GM12878 (cell line): ENCODE measurements around the gene RAB3B. TPM values are rescaled to one million over a fixed set of nuclear protein-coding genes. Genes with fewer than 3 reads are reported as not detected.

Experiments used
- ATAC-seq: fragments of 200-7000 bp; cut with Tn5 transposase; 3 replicates; pipeline ENCODE4 v1.9.1; 2020; ENCODE audit warnings: mild to moderate bottlenecking, moderate library complexity
- BruUV-seq: library from RNA; stranded (reverse); fragments of 400-500 nt; replicated peaks from 2 replicates; lab custom pipeline; 2021; lab: Mats Ljungman, UMichigan
- CTCF ChIA-PET: fragments of 300-600 bp; sonication (Branson Sonifier 250); formaldehyde crosslinking; extraction: SDS; loops from one replicate; lab custom pipeline; 2021; ENCODE audit warnings: inconsistent platforms; lab: Yijun Ruan, JAX
- POLR2A ChIA-PET: fragments of 350-600 bp; formaldehyde crosslinking; extraction: SDS; loops from one replicate; lab custom pipeline; 2021; ENCODE audit warnings: inconsistent platforms; lab: Charles Lee
- RAD21 ChIA-PET: fragments of 300-600 bp; sonication (Branson Sonifier 250); formaldehyde crosslinking; loops from one replicate; lab custom pipeline; 2023; ENCODE audit warnings: antibody characterized with exemption; ENCODE audit not compliant: unreplicated experiment; lab: Charles Lee
- SMC1A ChIA-PET: fragments of 300-600 bp; sonication (Branson Sonifier 250); formaldehyde crosslinking; loops from one replicate; lab custom pipeline; 2023; ENCODE audit not compliant: unreplicated experiment, uncharacterized antibody; lab: Charles Lee
- DNase-seq: peaks from one replicate; pipeline ENCODE4 v3.0.0-alpha.2; 2011; ENCODE audit warnings: low read depth, low spot score
- FAIRE-seq: peaks from 3 replicates; lab custom pipeline; 2011; peaks lifted over from hg19 to GRCh38; lab: Jason Lieb, UNC
- H2AFZ ChIP-seq: 2 replicates; pipeline ENCODE4 v1.6.0; 2011; ENCODE audit warnings: low read depth, low read length, control low read depth; ENCODE audit not compliant: control insufficient read depth
- H3K27ac ChIP-seq: 2 replicates; pipeline ENCODE4 v1.5.1; 2011; ENCODE audit warnings: control low read depth; ENCODE audit not compliant: control insufficient read depth, insufficient read depth
- H3K27me3 ChIP-seq, 2 experiments: replicated peaks in 1 of 2; 2 replicates each; pipeline versions ENCODE4 v1.6.0 to v1.6.1; 2011; ENCODE audit warnings: low read length in 1 of 2; ENCODE audit not compliant: control insufficient read depth in 2 of 2, insufficient read depth in 2 of 2
- H3K36me3 ChIP-seq, 2 experiments: 2 replicates each; pipeline ENCODE4 v1.5.1; 2011; ENCODE audit warnings: low read length in 1 of 2; ENCODE audit not compliant: control insufficient read depth in 2 of 2, insufficient read depth in 2 of 2
- H3K4me1 ChIP-seq: 2 replicates; pipeline ENCODE4 v1.6.1; 2011; ENCODE audit warnings: mild to moderate bottlenecking, low read length, moderate library complexity, mixed read lengths; ENCODE audit not compliant: control insufficient read depth, insufficient read depth
- H3K4me2 ChIP-seq: 2 replicates; pipeline ENCODE4 v1.6.0; 2011; ENCODE audit warnings: control low read depth; ENCODE audit not compliant: control insufficient read depth, insufficient read depth
- H3K4me3 ChIP-seq: fragments of 200-600 bp; sonication (generic); 2 replicates; pipeline ENCODE4 v1.5.1; 2016
- H3K79me2 ChIP-seq: 2 replicates; pipeline ENCODE4 v1.6.0; 2011; ENCODE audit warnings: low read length; ENCODE audit not compliant: control insufficient read depth, insufficient read depth
- H3K9ac ChIP-seq: 2 replicates; pipeline ENCODE4 v1.8.0; 2011; ENCODE audit warnings: low read length, control low read depth, mixed read lengths; ENCODE audit not compliant: control insufficient read depth, insufficient read depth
- H3K9me3 ChIP-seq: replicated peaks from 3 replicates; pipeline ENCODE4 v1.5.1; 2011; ENCODE audit warnings: mild to moderate bottlenecking, low read length; ENCODE audit not compliant: control insufficient read depth, insufficient read depth
- H4K20me1 ChIP-seq: 2 replicates; pipeline ENCODE4 v1.6.0; 2011; ENCODE audit not compliant: control insufficient read depth, insufficient read depth
- RFX5 ChIP-seq: IDR thresholded peaks from 2 replicates; pipeline ENCODE4 v1.6.1; 2011; ENCODE audit warnings: low read depth, low read length, improper control_type of control experiment
- TAF1 ChIP-seq: IDR thresholded peaks from 2 replicates; pipeline ENCODE4 v1.6.1; 2011; ENCODE audit warnings: mild to moderate bottlenecking, low read depth, low read length, borderline replicate concordance
- WGBS: methylation state at CpG from one replicate; pipeline ENCODE4 v1.1.6; 2016; ENCODE audit warnings: low lambda C conversion rate; ENCODE audit not compliant: insufficient replicate concordance, insufficient coverage; ENCODE audit errors: missing lambda C conversion rate; 5-methylcytosine and 5-hydroxymethylcytosine counted together
- in situ Hi-C: fragments of 300-500 bp; cut with MboI; formaldehyde crosslinking; loops from 9 replicates; pipeline ENCODE4 v1.14.3; 2018; ENCODE audit warnings: mixed read lengths
- intact Hi-C: fragments of 100-400 bp; cut with micrococcal nuclease; formaldehyde crosslinking; loops from one replicate; pipeline ENCODE4 v1.14.2; 2022; ENCODE audit not compliant: unreplicated experiment
- polyA plus RNA-seq, 11 experiments: library from polyadenylated mRNA; depleted of rRNA in 4 of 11; unstranded in 6 of 11; stranded (reverse) in 5 of 11; fragments of >200 nt; fragmentation: Nextera tagmentation in 4 of 11; fragmentation: Illumina TruSeq in 1 of 11; extraction: Ambion mirVana in 4 of 11; extraction: Trizol in 1 of 11; gene quantifications; 1 replicate in 1 of 11; 2 replicates in 10 of 11; pipeline versions ENCODE4 v1.2.1 to v1.2.3, GENCODE V29; 2011 to 2016; ENCODE audit warnings: inconsistent platforms in 2 of 11, missing spikeins in 2 of 11, low read depth in 1 of 11
- total RNA-seq, 4 experiments: library from RNA; depleted of rRNA in 3 of 4; stranded (reverse); fragments of >200 nt in 3 of 4; fragmentation: Illumina TruSeq in 1 of 4; extraction: Trizol in 1 of 4; gene quantifications; 2 replicates each; pipeline versions ENCODE4 v1.2.1 to v1.2.3, GENCODE V29; 2013 to 2021
- TF ChIP-seq, protein P1 (sequence below): fragments of 150-350 bp; IDR thresholded peaks from 2 replicates; pipeline ENCODE4 v1.6.1; 2014; ENCODE audit warnings: mild to moderate bottlenecking, low read depth, low read length
- TF ChIP-seq, protein P2 (sequence below): fragments of 450-650 bp; IDR thresholded peaks from 2 replicates; pipeline ENCODE4 v1.6.1; 2017; ENCODE audit warnings: mild to moderate bottlenecking, moderate library complexity
- TF ChIP-seq, protein P3 (sequence below): fragments of 450-650 bp; conservative IDR thresholded peaks from 2 replicates; pipeline ENCODE4 v1.6.1; 2017; ENCODE audit warnings: mild to moderate bottlenecking, moderate library complexity

The RAB3B gene
- total and polyA plus RNA-seq, 10 of the 15 experiments (the other 5 are each of a cell fraction or from before 2014, with no cell fraction given), result 0.05 to 0.32 (median 0.24) TPM

DNA sequence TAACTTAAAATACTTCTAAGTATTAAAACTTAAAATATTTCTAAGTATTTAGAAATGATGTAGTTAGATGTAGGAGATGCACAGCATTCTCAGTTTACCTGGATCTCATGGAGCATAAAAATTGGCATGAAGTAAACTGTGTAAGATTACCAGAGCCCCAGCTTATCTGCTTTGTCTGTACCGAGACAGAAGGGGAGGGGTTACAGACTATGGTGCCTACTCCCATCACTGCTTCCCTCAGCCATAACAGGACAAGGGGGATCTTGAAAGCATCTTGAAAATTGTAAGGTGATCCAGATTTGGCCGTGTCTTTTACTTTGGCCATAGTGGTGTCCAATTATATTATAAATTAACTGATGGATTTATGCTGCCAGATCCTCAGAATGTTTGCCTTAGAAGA is 130.8 kb downstream of the RAB3B start:
- H3K4me2 ChIP-seq, result no peak overlapping the region
- ATAC-seq (no peak), FAIRE-seq (no peak), DNase-seq (no peak)
- intact Hi-C loops, result no loop called here
- H3K36me3 ChIP-seq, result peaks cover 0 to 4% of the 10 kb centered on the region in 2 experiments; a peak in 2 of 4 replicates
- in situ Hi-C loops, result no loop called here
- H3K27ac ChIP-seq, result no peak overlapping the region
- no TSS peak for BruUV-seq
- H3K27me3 ChIP-seq, result no peaks in the 10 kb centered on the region
- H4K20me1 ChIP-seq, result no peaks in the 10 kb centered on the region; the same call in 1 of the 2 replicates
- H3K4me3 ChIP-seq, result no peak overlapping the region
- 98% methylated on average over 2 of the region's 2 CpGs for WGBS
- ChIA-PET POLR2A (interaction anchor here (0.6 to 1.4 kb wide), 2 partner anchors 12 to 17 kb away, joined by 3 to 5 read pairs; no protein-coding TSS in a partner anchor), CTCF (no interaction called here), SMC1A (interaction anchor here (0.7 to 1.9 kb wide), 4 partner anchors 10 to 20 kb away, joined by 3 to 6 read pairs (median 4); no protein-coding TSS in a partner anchor), RAD21 (interaction anchor here (1.3 kb wide), 1 partner anchor 18 kb away, joined by 3 read pairs; no protein-coding TSS in a partner anchor)
- no peak overlapping the region for H3K9ac ChIP-seq
- no peaks in the 10 kb centered on the region for H3K9me3 ChIP-seq
- H2AFZ ChIP-seq, result no peak overlapping the region
- H3K4me1 ChIP-seq, result peaks cover 10% of the 10 kb centered on the region
- TF ChIP-seq TAF1 (no peak), RFX5 (no peak)
- TF ChIP-seq, protein P1, sequence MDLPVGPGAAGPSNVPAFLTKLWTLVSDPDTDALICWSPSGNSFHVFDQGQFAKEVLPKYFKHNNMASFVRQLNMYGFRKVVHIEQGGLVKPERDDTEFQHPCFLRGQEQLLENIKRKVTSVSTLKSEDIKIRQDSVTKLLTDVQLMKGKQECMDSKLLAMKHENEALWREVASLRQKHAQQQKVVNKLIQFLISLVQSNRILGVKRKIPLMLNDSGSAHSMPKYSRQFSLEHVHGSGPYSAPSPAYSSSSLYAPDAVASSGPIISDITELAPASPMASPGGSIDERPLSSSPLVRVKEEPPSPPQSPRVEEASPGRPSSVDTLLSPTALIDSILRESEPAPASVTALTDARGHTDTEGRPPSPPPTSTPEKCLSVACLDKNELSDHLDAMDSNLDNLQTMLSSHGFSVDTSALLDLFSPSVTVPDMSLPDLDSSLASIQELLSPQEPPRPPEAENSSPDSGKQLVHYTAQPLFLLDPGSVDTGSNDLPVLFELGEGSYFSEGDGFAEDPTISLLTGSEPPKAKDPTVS, result no peak
- TF ChIP-seq, protein P2, sequence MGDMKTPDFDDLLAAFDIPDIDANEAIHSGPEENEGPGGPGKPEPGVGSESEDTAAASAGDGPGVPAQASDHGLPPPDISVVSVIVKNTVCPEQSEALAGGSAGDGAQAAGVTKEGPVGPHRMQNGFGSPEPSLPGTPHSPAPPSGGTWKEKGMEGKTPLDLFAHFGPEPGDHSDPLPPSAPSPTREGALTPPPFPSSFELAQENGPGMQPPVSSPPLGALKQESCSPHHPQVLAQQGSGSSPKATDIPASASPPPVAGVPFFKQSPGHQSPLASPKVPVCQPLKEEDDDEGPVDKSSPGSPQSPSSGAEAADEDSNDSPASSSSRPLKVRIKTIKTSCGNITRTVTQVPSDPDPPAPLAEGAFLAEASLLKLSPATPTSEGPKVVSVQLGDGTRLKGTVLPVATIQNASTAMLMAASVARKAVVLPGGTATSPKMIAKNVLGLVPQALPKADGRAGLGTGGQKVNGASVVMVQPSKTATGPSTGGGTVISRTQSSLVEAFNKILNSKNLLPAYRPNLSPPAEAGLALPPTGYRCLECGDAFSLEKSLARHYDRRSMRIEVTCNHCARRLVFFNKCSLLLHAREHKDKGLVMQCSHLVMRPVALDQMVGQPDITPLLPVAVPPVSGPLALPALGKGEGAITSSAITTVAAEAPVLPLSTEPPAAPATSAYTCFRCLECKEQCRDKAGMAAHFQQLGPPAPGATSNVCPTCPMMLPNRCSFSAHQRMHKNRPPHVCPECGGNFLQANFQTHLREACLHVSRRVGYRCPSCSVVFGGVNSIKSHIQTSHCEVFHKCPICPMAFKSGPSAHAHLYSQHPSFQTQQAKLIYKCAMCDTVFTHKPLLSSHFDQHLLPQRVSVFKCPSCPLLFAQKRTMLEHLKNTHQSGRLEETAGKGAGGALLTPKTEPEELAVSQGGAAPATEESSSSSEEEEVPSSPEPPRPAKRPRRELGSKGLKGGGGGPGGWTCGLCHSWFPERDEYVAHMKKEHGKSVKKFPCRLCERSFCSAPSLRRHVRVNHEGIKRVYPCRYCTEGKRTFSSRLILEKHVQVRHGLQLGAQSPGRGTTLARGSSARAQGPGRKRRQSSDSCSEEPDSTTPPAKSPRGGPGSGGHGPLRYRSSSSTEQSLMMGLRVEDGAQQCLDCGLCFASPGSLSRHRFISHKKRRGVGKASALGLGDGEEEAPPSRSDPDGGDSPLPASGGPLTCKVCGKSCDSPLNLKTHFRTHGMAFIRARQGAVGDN, result no peak
- TF ChIP-seq, protein P3, sequence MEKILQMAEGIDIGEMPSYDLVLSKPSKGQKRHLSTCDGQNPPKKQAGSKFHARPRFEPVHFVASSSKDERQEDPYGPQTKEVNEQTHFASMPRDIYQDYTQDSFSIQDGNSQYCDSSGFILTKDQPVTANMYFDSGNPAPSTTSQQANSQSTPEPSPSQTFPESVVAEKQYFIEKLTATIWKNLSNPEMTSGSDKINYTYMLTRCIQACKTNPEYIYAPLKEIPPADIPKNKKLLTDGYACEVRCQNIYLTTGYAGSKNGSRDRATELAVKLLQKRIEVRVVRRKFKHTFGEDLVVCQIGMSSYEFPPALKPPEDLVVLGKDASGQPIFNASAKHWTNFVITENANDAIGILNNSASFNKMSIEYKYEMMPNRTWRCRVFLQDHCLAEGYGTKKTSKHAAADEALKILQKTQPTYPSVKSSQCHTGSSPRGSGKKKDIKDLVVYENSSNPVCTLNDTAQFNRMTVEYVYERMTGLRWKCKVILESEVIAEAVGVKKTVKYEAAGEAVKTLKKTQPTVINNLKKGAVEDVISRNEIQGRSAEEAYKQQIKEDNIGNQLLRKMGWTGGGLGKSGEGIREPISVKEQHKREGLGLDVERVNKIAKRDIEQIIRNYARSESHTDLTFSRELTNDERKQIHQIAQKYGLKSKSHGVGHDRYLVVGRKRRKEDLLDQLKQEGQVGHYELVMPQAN, result no peak
- peaks cover 23% of the 10 kb centered on the region for H3K79me2 ChIP-seq
